ENCODE measurements around the gene SETD7.

Gene SETD7

DNA sequence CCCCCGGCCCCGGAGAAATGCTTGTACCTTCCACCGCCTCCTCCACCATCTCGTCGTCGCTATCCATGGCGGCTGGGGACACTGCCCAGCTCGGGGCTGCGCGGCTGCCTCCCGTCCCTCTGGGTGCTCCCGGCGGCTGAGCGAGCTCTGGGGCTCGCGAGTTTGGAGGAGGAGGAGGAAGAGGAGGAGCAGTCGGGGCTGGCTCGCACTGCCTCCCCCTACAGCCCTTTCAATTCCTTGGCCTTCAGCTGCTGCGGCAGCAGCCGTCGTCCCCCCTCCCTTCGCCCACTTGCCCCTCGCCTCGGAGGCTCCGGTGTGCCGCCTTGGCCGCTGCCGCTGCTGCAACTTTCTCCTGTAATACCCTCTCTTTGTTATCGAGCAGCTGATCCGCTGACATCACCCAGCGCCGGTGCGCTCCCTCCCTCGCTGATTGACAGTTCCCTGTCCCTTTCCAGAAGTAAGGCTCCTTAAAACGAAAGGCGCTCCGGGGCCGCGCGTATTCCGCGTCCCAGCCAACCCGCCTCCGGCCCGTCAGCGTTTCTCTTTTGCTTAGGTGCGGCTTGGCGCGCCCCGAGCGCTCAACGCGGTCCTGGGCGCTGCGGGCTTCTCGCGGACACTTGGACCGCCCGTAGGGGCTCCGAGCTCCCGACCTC, at the start of gene SETD7:
SETD7 (minus strand) TSS at position 149 of the 653 bp plus-strand sequence; CDS start at position 67, 82 bp downstream.
- peak; percentile 52 for DNase-seq

- DNase-seq = no peak
Measured at GRCh38 chr4:139605516-139605915, 49.5 kb upstream of the SETD7 start.

- DNase-seq = peak; percentile 33
Measured at GRCh38 chr4:139603576-139604410, 47.8 kb upstream of the SETD7 start.

GRCh38 chr4:139602776-139603360, 46.8 kb upstream of the SETD7 start:
- DNase-seq = no peak

DNA sequence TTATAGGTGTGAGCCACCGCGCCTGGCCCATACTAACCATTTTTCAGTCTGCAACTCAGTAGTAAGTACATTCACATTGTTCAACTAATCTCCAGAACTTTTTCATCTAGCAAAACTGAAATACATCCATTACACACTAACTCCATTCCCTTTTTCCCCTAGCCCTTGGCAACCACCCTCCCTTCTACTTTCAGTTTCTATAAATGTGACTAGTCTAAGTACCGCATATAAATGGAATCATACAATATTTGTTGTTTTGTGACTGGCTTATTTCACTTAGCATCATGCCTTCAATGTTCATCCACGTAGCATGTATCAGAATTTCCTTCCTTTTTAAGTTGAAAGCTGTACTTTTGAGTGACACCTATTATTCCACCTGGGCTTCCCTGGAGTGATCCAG, 44.6 kb upstream of the SETD7 start:
- DNase-seq = no peak

DNA sequence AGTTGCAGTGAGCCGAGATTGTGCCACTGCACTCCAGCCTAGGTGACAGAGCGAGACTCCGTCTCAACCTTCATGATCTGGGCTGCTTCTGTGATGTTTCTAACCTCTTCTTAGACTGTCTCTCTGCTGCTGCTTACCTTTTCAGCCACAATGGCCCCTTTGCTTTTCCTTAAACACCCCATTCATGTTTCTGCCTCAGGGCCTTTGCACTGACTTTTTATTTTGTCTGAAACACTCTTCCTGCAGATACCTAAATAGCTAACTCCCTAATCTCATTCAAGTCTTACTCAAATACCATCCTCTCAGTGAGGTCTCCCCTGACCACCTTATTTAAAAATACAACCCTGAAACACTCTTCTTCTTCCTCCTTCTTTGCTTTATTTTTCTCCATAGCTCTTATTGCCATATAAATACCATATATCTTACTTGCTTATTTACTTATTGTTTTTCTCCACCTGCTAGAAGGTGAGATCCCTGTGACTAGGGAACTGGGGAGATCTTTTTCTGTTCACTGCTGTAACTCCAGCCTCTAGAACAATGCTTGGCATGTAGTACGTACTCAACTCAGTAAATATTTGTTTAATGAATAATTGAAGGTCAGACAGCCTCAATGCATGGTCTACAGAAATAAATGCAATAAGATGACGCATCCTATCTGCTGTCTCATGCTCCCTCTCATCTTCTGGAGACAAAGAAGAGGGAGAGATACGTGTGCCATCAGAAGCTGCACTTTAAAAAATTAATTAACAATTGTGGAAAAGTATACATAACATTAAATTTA, 43.8 kb upstream of the SETD7 start:
- no peak for DNase-seq

- no peak for DNase-seq
Measured at GRCh38 chr4:139599076-139599475, 43.1 kb upstream of the SETD7 start.

DNA sequence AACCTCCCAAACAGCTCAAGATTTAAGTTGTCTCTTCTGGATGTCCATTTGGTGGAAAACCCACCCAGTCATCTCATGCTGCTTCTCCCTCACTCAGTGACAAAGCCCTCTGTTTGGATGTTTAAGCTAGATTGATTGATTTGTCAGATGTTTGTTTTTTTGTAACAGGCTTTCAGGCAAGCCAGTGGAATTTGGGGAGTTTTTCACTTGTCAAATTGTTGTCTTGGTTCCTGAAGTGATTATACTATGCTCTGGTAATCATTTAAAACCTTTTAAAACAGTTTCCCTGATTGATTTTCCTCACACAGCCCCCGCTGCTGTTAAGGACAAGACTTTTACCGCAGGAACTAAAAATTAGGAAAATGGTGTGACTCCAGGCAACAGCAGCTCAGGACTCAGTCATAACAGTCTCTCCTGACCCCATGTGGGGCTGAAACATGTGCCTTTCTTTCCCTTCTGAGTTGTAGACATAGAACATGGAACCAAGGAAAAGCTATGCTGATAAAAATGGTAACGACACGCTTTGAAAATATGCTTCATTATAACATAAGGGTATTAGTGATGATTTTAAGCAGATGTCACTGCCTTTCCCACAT, 40.8 kb upstream of the SETD7 start:
- DNase-seq = no peak

- no peak for DNase-seq
Measured at GRCh38 chr4:139596034-139596683, 40.1 kb upstream of the SETD7 start.

GRCh38 chr4:139594591-139595185, 38.7 kb upstream of the SETD7 start:
- no peak for DNase-seq

DNA sequence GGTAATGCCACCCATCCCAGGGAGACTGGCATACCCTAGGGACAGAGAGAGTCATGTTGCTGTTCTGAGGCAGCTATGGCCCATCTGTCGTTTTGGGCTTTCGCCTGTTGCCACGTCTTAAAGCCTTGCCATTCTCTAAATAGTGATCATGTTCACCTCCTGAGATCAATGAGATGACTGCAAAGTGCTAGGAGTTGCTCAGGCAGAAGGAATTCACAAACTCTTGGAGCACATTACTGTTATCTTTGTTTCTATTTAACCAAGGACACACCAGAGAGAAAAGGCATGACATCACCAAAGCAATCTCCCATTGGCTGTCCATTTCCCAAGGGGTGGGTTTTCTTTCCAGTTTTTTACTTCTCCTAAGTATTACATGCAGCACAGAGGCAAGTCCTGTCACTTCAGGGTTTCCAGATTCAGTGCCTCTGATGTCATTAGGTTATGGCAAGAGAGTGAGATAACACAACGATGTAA, 37.1 kb upstream of the SETD7 start:
- no peak for DNase-seq

- DNase-seq = no peak
Measured at GRCh38 chr4:139589336-139590018, 33.5 kb upstream of the SETD7 start.

GRCh38 chr4:139587446-139587845, 31.4 kb upstream of the SETD7 start:
- DNase-seq = no peak

DNA sequence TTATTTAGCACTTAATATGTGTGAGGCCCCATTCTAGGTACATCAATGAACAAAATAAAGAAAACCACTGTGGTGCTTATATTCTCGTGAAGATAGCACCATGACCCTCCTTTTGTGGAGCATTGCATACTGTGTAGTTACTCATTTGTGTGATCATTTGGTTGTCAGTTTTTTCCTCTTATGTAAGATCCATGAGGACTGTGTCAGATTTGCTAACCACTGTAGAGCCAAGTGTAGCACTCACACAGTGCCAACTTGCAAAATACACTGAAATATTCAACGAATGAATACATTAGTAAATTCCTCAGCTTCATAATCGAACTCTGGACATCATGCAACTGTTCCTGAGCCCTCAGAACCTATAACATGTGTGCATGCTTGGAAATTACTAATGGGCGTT, 29.5 kb upstream of the SETD7 start:
- no peak for DNase-seq

GRCh38 chr4:139584784-139585183, 28.8 kb upstream of the SETD7 start:
- DNase-seq = no peak

- no peak for DNase-seq
Measured at GRCh38 chr4:139584013-139584412, 28.0 kb upstream of the SETD7 start.

DNA sequence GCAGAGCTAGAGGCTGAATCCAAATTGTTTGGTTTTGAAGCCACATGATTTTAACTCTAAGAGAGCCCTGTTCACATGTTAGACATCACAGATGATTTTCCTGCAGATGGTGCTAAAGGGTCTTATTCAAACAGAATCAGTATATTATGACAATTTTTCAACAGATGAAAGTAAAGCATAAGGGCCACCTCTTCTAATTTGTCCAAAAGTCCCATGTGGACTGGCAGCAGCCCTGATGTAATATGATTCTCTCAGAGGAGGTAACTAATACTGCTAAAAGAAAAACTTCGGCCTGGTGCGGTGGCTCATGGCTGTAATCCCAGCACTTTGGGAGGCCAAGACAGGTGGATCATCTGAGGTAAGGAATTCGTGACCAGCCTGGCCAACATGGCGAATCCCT, 26.0 kb upstream of the SETD7 start:
- DNase-seq = no peak

DNA sequence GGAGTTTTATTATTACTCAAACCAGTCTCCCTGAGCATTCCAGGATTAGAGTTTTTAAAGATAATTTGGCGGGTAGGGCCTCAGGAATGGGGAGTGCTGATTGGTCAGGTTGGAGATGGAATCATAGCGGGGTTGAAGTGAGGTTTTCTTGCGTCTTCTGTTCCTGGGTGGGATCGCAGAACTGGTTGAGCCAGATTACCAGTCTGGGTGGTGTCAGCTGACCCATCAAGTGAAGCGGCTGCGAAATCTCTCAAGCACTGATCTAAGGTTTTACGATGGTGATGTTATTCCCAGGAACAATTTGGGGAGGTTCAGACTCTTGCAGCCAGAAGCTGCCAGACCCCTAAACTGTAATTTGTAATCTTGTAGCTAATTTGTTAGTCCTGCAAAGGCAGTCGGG, 25.1 kb upstream of the SETD7 start:
- DNase-seq = no peak

DNA sequence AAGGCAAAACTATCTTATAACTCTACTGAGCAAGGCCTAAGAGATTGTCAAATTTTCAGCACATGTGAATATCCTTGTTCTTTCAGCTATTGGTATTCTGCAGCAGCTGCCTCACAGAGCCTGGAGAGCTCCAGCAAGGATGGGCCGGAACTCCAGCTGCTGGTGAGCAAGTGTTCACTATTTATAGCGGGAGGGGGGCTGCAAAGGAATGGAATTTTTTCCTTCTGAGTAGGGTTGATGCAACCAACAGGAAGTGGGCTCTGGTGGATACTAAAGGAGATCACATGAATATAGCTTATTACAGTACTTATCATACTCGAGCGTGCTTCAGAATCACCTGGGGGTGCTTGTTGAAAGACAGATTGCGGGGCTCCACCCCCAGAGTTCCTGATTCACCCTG, 20.2 kb upstream of the SETD7 start:
- DNase-seq = no peak

GRCh38 chr4:139575072-139575471, 19.1 kb upstream of the SETD7 start:
- no peak for DNase-seq

DNA sequence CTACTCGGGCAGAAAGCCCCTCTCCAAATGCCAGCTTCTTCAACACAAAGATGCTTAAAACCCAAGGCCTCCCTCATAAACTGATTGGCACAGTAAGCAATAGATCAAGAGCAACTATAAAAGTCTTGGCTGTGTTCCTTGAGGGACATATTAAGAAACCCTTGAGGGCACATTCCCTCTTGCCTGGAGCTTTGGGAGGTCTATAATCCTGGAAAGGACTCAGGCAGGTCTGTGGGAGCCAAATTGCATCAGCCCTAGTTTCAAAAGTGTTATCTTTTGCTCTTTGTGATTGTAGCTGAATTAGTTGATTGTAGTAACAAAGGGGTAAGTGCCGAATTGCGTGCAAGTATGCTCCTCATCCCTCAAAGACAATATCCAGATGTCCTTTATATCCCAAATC, 18.6 kb upstream of the SETD7 start:
- DNase-seq = no peak
